Brain microvascular endothelial cell (primary cell): Measurements from ENCODE around the gene NRM.

ENCODE experiments used
- DNase-seq: peaks from one replicate; pipeline ENCODE4 v3.0.0-alpha.2; 2020
- H3K27ac ChIP-seq: fragments of 250-450 bp; sonication (Bioruptor Pico); 2 replicates; pipeline ENCODE4 v1.5.1; 2020; ENCODE audit warnings: mild to moderate bottlenecking, moderate library complexity
- H3K27me3 ChIP-seq: fragments of 250-450 bp; sonication (Bioruptor Pico); replicated peaks from 2 replicates; pipeline ENCODE4 v1.5.1; 2020; ENCODE audit warnings: mild to moderate bottlenecking
- H3K36me3 ChIP-seq: fragments of 250-450 bp; sonication (Bioruptor Pico); replicated peaks from 2 replicates; pipeline ENCODE4 v1.5.1; 2020; ENCODE audit warnings: mild to moderate bottlenecking
- H3K4me3 ChIP-seq: 2 replicates; pipeline ENCODE4 v1.5.1; 2011; ENCODE audit warnings: low read depth, mild to moderate bottlenecking, control low read depth, low read length, moderate library complexity
- in situ Hi-C: cut with HindIII; loops from 2 replicates; pipeline ENCODE4 v1.10.0; 2017; ENCODE audit warnings: low sequenced_read_pairs, low pct_ligation_motif_present
- TF ChIP-seq, protein P1 (sequence below): IDR thresholded peaks from 2 replicates; pipeline ENCODE4 v1.5.1; 2011; ENCODE audit warnings: low read depth, mild to moderate bottlenecking, moderate library complexity, low read length, control low read depth, inconsistent platforms; ENCODE audit errors: missing control alignments

The NRM gene

DNA sequence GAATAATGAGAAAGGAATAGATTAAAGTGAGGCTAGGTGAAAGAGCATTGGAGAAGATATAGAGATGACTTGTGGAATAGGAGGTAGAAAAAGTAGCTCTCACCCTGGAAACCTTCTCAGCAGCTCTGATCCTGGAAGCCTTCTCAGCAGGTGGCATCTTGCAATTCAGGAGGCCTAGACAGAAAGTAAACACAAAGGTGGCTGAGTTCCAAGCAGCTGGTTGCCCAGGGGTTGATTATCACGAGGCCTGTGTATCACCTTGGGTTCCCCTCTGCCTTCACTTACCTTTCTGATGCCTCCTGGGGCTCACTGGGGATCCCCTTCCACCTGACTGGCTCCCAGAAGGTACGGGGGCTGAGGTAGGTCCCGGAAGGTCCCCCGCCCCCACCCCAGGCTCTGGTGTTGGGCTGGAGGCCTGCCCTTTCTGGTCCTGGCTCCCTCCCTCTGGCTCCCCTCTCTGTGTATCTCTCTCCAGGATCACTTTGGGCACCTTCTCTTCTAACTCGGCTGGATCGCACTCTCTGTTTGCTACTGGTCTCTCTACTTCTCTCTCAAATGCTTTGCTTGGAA lies 16.6 kb upstream of the NRM start:
- no peak overlapping the region for H3K27ac ChIP-seq
- TF ChIP-seq, protein P1, sequence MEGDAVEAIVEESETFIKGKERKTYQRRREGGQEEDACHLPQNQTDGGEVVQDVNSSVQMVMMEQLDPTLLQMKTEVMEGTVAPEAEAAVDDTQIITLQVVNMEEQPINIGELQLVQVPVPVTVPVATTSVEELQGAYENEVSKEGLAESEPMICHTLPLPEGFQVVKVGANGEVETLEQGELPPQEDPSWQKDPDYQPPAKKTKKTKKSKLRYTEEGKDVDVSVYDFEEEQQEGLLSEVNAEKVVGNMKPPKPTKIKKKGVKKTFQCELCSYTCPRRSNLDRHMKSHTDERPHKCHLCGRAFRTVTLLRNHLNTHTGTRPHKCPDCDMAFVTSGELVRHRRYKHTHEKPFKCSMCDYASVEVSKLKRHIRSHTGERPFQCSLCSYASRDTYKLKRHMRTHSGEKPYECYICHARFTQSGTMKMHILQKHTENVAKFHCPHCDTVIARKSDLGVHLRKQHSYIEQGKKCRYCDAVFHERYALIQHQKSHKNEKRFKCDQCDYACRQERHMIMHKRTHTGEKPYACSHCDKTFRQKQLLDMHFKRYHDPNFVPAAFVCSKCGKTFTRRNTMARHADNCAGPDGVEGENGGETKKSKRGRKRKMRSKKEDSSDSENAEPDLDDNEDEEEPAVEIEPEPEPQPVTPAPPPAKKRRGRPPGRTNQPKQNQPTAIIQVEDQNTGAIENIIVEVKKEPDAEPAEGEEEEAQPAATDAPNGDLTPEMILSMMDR: no peak
- in situ Hi-C loops: no loop called here
- no peaks in the 10 kb centered on the region for H3K27me3 ChIP-seq
- DNase-seq: no peak
- no peak overlapping the region for H3K4me3 ChIP-seq
- H3K36me3 ChIP-seq: peaks cover 21% of the 10 kb centered on the region

DNA sequence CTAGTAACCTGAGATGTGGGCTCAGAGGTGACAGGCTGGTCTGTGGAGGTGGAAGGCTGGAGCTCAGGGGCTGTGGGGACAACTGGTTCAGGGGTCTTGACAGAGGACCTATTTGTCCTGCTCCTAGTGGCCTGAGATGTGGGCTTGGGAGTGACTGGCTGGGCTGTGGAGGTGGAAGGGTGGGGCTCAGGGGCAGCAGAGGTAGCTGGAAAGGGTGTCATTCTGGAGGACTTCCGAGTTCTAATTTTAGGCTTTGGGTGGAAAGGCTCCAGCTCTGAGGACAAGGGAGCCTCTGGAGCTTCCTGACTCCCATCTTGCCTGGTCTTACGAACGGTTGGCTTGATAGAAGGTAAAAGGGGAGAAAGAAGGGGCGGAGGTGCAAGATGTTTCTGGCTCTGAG lies 14.8 kb upstream of the NRM start:
- DNase-seq: no peak
- peaks cover 14% of the 10 kb centered on the region for H3K36me3 ChIP-seq
- TF ChIP-seq, protein P1: no peak
- in situ Hi-C loops: no loop called here
- no peak overlapping the region for H3K4me3 ChIP-seq
- no peaks in the 10 kb centered on the region for H3K27me3 ChIP-seq
- H3K27ac ChIP-seq: no peak overlapping the region

DNA sequence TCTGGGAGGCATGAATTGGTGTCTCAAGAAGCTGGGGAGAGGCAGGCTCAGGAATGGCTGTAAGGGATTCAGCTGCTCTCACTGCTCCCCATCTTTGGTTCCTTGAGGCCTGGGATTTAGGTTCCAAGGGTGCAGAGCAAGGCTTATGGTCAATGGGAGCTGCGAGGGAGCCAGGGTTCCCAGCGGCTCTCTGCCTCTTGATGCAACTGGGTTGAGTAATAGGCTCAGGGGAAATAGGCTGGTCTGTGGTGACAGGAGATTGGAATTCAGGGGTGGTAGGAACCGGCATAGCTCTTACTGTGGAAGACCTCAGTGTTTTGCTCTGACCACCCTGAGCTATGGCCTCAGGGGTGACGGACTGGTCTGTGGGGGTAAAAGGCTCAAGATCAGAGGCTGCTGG lies 13.0 kb upstream of the NRM start:
- TF ChIP-seq, protein P1: no peak
- in situ Hi-C loops: no loop called here
- no peaks in the 10 kb centered on the region for H3K27me3 ChIP-seq
- DNase-seq: no peak
- no peak overlapping the region for H3K27ac ChIP-seq
- peaks cover 10% of the 10 kb centered on the region for H3K36me3 ChIP-seq
- H3K4me3 ChIP-seq: no peak overlapping the region

DNA sequence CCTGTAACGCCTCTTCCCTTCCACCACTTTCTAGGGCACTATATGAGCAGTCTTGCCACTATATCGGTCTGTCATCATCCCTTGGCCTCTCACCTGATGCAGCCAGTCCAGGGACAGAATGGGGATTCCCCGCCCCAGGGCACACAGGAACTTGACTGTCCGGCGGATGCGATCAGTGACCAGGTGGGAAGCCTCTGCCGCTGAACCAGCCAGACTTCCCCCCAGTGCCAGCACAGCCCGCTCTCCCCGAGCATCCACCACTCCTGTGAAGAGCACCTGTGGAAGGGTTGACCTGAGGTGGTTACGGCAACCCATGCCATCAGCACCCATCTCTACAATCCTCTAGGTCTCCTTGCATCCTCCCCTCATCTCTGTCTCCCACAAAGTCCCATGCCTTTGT lies 12.2 kb upstream of the NRM start:
- no peak overlapping the region for H3K4me3 ChIP-seq
- peaks cover 10% of the 10 kb centered on the region for H3K36me3 ChIP-seq
- in situ Hi-C loops: no loop called here
- H3K27me3 ChIP-seq: no peaks in the 10 kb centered on the region
- no peak for DNase-seq
- TF ChIP-seq, protein P1: no peak
- no peak overlapping the region for H3K27ac ChIP-seq

DNA sequence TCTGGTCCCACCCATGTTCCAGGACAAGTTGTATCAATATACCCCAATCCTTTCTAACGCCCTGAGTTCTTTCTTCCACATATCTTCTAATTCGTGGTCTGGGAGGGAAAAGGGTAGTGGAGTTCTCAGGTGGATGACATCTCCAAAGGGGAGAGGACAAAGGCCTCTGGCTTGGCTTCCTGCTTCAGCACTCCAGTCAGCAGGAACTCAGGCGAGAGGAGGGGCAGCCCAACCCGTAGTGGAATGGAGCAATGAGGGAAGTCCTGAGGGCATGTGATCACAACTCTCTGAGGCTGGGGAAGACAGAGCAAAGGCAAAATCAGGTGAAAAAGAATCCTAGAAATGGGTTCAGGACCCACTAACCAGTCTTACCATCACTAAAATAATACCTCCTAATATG lies 9.6 kb upstream of the NRM start:
- no peaks in the 10 kb centered on the region for H3K27me3 ChIP-seq
- TF ChIP-seq, protein P1: no peak
- no peak overlapping the region for H3K4me3 ChIP-seq
- H3K27ac ChIP-seq: no peak overlapping the region
- H3K36me3 ChIP-seq: peaks cover 10% of the 10 kb centered on the region
- no peak for DNase-seq
- in situ Hi-C loops: no loop called here

DNA sequence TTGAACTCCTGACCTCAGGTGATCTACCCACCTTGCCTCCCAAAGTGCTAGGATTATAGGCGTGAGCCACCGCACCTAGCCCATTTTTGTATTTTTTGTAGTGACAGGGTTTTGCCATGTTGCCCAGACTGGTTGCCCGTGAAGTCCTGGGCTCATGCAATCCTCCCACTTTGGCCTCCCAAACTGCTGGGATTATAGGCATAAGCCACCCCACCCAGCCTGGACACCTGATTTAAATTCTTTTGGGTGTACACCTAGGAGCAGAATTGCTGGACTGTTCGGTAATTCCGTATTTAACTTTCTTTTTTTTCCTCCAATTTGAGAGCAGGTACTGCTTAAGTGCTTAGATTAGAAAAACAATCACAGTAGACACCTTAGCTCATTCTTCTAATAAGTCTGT lies 5.6 kb upstream of the NRM start:
- Histone ChIP-seq H3K4me3 (no peak overlapping the region), H3K27ac (no peak overlapping the region), H3K27me3 (no peaks in the 10 kb centered on the region), H3K36me3 (peaks cover 3% of the 10 kb centered on the region)
- in situ Hi-C loops: no loop called here
- TF ChIP-seq, protein P1: no peak
- DNase-seq: no peak
